ENCODE results near the gene ALG8. TPM values are rescaled to one million over a fixed set of nuclear protein-coding genes. Genes with fewer than 3 reads are reported as not detected.

Gene ALG8
- total and polyA plus RNA-seq, 2 experiments from 2014 or later: 94.3 to 130 TPM

GRCh38 chr11:78069465-78069864 is 70.0 kb downstream of the ALG8 start:
- H2AFZ ChIP-seq: no peak overlapping the region
- peaks cover 4% of the 10 kb centered on the region for H4K20me1 ChIP-seq (replicated peaks; ENCODE audit: insufficient read depth)
- no peak overlapping the region for H3K4me2 ChIP-seq
- H3F3A ChIP-seq (replicated peaks; ENCODE audit: low read depth): no peaks in the 10 kb centered on the region; the same call in 1 of the 2 replicates
- H3K4me3 ChIP-seq: no peak overlapping the region
- no peak overlapping the region for H3K4me3 Mint-ChIP-seq
- H3K79me2 ChIP-seq (replicated peaks; ENCODE audit: insufficient read depth): peaks cover 16% of the 10 kb centered on the region
- ATAC-seq (no peak), DNase-seq (ENCODE audit: low spot score) (no peak)
- TF ChIP-seq JUNB (IDR thresholded peaks at IDR 0.05; ENCODE audit: unreplicated experiment) (no peak), ZNF114 (CRISPR knock-in tag; IDR thresholded peaks at IDR 0.05) (no peak), POLR2AphosphoS5 (IDR thresholded peaks at IDR 0.05; ENCODE audit: low read depth) (no peak), NANOG (IDR thresholded peaks at IDR 0.05; ENCODE audit: borderline replicate concordance) (no peak), ZNF331 (CRISPR knock-in tag; IDR thresholded peaks at IDR 0.05; ENCODE audit: low read depth) (no peak), CREB1 (CRISPR knock-in tag; IDR thresholded peaks at IDR 0.05; ENCODE audit: low read depth) (no peak), EZH2phosphoT487 (IDR thresholded peaks at IDR 0.05; ENCODE audit: unreplicated experiment) (no peak), EZH2 (IDR thresholded peaks at IDR 0.05; ENCODE audit: low read depth, unreplicated experiment) (no peak), REST (IDR thresholded peaks at IDR 0.05; ENCODE audit: unreplicated experiment) (no peak), CTCF (conservative IDR thresholded peaks at IDR 0.05; ENCODE audit: low read depth in 2 of 2) (no peak)
- H3K9me2 ChIP-seq (ENCODE audit: insufficient read depth): no peaks in the 10 kb centered on the region
- no peaks in the 10 kb centered on the region for H3K27me3 Mint-ChIP-seq (ENCODE audit: insufficient read depth, low read depth, poor library complexity)
- peaks cover 37% of the 10 kb centered on the region for H3K36me3 Mint-ChIP-seq (ENCODE audit: low read depth)
- peaks cover 7% of the 10 kb centered on the region; the same call in 1 of the 2 replicates for H3K36me3 ChIP-seq (ENCODE audit: insufficient read depth)
- H3K27ac ChIP-seq (ENCODE audit: low read depth): no peak overlapping the region
- H3K9me3 Mint-ChIP-seq: no peaks in the 10 kb centered on the region
- H3K4me1 ChIP-seq (ENCODE audit: insufficient read depth): no peaks in the 10 kb centered on the region
- no peak overlapping the region for H3K27ac Mint-ChIP-seq
- H3K4me1 Mint-ChIP-seq: no peaks in the 10 kb centered on the region
- H3K27me3 ChIP-seq (ENCODE audit: insufficient read depth): no peaks in the 10 kb centered on the region

DNA sequence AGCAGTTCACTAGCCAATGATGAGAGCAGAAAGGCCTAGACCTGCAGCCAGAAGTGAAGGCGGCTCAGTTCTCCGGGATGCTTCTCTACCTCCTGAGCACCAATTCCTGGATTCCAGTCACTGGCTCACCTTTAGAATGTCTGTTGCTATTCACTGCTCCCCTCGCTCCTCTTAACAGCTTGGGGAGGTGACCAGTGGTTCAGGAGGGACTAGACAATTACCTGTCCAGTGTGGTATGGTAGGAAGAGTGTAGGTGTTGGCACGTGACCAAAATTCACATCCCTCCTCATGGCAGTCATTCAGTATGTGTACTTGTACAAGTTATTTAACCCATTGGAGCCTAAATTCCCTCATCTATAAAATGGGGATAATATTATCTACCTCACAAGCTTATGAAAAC is 71.7 kb downstream of the ALG8 start:
- no peak overlapping the region for H3K4me3 ChIP-seq
- no peak overlapping the region for H3K27ac Mint-ChIP-seq
- no peaks in the 10 kb centered on the region for H3K27me3 ChIP-seq (ENCODE audit: insufficient read depth)
- DNase-seq (ENCODE audit: low spot score): no peak
- peaks cover 7% of the 10 kb centered on the region; the same call in 1 of the 2 replicates for H3K36me3 ChIP-seq (ENCODE audit: insufficient read depth)
- no peak overlapping the region for H3K27ac ChIP-seq (ENCODE audit: low read depth)
- H4K20me1 ChIP-seq (replicated peaks; ENCODE audit: insufficient read depth): peaks cover 4% of the 10 kb centered on the region
- no peak for ATAC-seq
- H3K4me1 ChIP-seq (ENCODE audit: insufficient read depth): no peaks in the 10 kb centered on the region
- H3K4me2 ChIP-seq: no peak overlapping the region
- no peaks in the 10 kb centered on the region for H3K27me3 Mint-ChIP-seq (ENCODE audit: insufficient read depth, low read depth, poor library complexity)
- no peaks in the 10 kb centered on the region; the same call in 1 of the 2 replicates for H3K79me2 ChIP-seq (replicated peaks; ENCODE audit: insufficient read depth)
- H3K36me3 Mint-ChIP-seq (ENCODE audit: low read depth): peaks cover 37% of the 10 kb centered on the region
- no peak overlapping the region for H3K4me3 Mint-ChIP-seq
- H3K4me1 Mint-ChIP-seq: no peaks in the 10 kb centered on the region
- no peaks in the 10 kb centered on the region; the same call in 1 of the 2 replicates for H3F3A ChIP-seq (replicated peaks; ENCODE audit: low read depth)
- TF ChIP-seq REST (IDR thresholded peaks at IDR 0.05; ENCODE audit: unreplicated experiment) (no peak), EZH2phosphoT487 (IDR thresholded peaks at IDR 0.05; ENCODE audit: unreplicated experiment) (no peak), JUNB (IDR thresholded peaks at IDR 0.05; ENCODE audit: unreplicated experiment) (no peak), NANOG (IDR thresholded peaks at IDR 0.05; ENCODE audit: borderline replicate concordance) (no peak), ZNF114 (CRISPR knock-in tag; IDR thresholded peaks at IDR 0.05) (no peak), EZH2 (IDR thresholded peaks at IDR 0.05; ENCODE audit: low read depth, unreplicated experiment) (no peak), POLR2AphosphoS5 (IDR thresholded peaks at IDR 0.05; ENCODE audit: low read depth) (no peak), CREB1 (CRISPR knock-in tag; IDR thresholded peaks at IDR 0.05; ENCODE audit: low read depth) (no peak)
- H2AFZ ChIP-seq: no peak overlapping the region
- H3K9me3 Mint-ChIP-seq: no peaks in the 10 kb centered on the region
- H3K9me2 ChIP-seq (ENCODE audit: insufficient read depth): no peaks in the 10 kb centered on the region

Data from GM23338 (cell line).